HG03175 (cell line): ENCODE results near the gene SOD3.

Experiments used
- ATAC-seq: cut with Tn5 transposase; IDR thresholded peaks from one replicate; pipeline ENCODE4 v1.9.1; 2021; ENCODE audit warnings: mild to moderate bottlenecking, moderate library complexity; ENCODE audit not compliant: unreplicated experiment

Gene SOD3

DNA sequence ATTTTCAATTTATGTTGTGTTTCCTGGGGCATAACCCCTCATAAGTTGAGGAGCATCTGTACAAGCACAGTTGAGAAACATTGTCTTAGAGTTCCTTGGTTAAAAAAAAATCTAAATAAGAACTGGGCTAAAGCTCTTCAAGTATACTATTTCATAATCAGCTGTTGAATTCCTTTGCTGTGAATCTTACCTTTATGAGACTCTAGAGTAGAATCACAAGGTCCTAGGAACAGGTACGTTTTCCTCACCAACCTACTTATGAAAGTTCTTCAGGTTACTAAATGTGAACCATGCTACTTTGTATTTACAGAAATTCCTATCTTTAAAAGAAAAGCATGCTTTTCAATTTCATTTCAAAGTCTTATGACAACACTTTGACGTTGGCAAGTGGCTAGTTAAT lies 20.9 kb upstream of the SOD3 start:
- no peak for ATAC-seq

DNA sequence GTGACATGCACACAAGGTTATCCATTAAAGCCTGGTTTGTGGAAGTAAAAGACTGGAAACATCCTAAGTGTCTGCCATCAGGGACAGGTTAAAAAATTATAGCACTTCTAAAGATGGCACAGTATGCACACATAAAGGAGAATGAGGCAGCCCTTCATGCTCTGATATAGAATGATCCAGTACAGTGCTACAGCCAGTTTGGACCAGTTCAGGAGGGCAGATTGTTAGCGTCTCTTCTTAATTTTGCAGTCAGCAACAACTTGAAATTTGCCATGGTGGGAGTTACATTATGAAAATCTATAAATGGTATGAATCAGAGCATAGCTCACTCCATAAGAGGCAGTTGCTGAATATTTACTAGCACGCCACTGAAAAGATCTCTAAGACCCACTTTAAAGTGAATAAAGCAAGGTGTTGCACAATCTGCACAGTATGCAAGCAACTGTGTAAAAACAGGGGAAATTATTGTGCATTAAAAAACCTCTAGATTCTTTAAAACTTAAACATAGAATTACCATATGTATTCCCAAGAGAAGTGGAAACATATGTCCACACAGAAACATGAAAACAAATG lies 20.3 kb upstream of the SOD3 start:
- ATAC-seq, result no peak

DNA sequence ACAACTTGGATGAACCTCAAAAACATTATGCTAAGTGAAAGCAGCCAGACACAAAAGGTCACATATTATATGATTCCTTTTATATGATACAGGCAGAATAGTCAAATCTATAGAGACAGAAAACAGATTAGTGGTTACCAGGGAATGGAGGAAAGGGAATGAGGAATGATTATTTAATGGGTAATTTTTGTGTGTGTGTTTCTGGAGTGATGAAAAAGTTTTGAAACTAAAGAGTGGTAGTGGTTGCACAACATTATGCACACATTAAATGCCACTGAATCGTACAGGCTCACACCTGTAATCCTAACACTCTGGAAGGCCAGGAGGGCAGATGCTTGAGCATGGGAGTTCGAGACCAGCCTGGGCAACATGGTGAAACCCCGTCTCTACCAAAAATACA lies 19.6 kb upstream of the SOD3 start:
- no peak for ATAC-seq

DNA sequence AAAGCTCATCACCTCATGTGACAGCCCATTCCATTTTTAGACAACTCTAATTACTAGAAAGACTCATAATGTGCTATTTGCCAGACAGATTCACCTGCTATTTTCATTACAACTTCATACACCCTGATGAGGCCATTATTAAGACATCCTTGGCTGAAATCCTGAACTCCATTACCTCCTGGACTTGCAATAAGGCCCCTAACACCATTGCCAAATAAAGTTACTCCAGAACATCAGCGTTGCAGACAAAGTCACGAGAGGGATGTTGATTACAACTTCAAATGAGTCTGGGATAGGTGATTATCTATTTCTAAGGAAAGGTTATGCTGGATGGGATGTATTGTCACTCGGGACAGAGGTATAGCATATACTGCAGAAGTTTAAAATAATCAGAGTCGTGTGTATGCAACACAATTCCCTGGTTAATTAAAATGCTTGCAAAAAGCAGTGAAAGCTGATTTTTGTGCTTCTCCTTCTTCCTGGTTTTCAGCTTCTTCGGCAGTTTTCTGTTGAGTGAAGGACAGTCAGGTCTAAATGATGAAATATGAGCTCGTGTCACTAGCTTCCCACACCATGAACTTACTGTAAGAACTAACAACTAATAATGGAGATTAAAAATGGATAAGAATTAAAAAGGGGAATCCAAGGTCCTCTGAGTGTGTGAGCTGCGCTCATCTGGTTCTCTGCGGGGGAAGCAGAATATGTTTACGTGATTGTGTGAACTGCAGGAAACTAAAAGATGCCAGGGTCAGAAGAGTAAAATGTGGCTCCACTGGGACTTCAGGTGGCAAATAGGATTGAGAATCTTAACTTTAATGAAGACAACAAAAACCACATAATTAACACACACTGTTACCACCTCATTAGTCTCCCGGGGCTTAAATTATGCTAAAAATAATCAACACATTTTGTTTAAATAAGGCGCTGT lies 17.6 kb upstream of the SOD3 start:
- ATAC-seq, result no peak

DNA sequence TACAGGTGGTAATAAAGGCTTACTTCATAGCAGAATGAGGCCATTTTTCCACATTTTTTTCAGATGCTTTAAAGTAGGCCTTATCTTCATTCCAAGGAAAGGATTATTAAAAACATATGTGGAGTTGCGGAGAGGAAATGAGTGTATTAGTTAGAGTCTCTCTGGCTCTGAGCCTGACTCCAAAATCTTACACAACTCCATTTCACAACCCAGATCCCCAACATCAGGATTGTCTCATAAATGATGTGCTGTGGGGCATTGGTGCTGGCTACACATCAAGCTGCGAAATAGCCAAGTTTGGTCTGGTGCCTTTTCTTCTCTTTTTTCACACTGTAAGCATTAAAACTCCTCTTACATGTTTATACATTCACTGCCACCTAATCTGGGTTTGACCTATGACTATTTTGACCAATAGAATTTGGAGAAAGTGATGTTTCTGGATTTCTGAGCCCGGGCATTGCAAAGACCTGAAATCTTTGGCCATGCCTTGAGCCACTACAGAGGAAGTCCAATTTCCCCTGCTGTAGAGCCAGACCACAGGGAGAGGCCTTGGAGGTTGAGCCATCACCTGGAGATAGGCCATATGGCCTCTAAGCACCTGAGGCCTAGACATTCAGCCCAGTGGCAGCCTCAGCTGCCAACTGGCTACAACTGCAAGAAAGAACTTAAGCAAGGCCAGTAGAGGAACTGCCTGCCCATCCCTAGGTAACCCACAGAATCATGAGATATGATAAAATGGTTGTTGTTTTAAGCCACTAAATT lies 16.7 kb upstream of the SOD3 start:
- no peak for ATAC-seq

DNA sequence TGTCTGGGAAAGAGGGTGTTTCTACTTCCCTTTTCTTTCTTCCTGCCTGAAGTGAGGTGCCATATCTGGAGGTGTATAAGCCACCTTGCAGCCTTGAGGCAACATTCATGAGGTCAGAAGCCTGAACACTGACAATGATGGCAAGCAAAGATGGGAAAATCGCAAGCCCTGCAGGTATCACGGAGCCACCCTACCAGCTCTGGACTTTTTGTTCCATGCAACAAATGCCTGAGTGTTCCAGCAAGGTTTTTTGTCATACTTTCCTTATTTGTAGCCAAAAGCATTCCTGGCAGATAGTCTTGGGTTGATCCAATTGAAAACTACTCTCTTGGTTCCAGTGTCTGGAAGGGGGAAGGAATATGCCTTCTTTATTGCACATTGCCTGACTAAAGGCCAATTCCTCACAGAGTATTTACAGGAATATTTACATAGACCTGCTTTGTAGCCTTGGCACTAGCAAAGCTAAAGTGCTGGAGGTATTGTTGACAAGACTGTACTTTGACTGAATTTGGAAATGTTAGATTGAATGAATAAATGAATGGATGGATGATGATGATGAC lies 14.4 kb upstream of the SOD3 start:
- no peak for ATAC-seq

DNA sequence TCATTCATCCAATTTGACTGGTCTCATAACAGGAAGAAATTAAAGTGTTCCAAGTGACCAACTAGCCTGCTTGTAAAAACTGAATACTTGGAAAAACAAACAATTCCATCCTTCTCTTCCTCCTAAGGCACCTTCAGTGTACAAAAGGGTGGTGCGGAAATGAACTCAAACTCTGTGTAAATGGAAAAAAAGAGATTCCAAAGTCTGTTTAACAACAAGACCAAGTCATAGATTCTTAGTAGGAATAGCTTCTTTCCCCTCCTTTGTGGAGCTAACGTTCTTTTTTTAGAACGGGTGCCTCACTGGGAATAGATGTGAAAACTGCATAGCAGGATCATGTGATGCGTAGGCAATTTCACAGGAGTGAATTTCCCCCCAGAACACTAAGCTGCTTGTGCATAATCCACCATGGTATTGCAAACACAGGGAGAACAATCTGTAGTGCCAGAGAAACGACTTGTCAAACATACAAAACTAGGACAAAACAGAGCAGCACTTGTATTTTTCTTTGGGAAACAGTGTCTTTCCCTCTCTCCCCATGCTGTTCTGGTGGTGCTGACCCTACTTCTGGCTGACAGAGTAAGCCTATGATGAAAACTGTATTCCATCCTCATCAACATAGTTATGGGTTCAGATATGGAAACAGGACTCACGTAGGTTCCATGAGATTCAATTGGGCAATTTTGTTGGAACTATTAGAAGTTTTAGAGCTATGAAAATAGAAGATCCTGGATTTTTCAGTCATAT lies 13.2 kb upstream of the SOD3 start:
- ATAC-seq, result no peak

DNA sequence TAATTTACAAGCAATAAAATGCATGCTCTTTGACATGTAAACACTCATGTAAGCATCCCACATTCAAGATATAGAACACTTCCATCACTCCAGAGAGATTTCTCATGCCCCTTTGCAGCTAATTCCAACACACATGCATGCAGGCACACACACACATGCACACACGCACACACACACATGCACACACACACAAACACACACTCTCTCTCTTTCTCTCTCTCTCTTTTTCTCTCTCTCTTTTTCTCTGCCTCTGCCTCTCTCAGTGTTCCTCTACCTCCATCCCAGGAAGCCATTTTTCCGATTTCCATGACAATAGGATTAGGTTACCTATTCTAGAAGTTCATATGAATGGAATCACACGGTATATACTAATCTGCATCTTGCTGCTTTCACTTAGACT lies 11.9 kb upstream of the SOD3 start:
- ATAC-seq, result no peak

DNA sequence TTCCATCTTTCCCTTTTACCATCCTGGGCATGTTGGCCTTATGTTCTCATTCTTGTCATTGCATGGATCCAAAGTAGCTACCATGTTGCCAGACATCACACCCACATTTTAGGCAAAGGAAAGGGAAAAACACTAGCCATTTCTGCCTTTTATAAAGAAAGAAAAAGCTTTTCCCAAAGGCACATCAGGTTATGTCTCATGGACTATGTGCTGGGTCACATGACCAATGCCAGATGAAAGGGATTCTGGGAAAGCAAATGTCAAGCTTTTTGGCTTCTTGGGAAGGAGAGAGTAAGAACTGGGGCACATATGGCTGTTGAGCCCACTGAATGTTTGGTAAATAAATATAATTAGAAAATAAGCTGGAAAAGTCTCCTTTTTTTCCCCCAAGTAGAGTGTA lies 4.3 kb upstream of the SOD3 start:
- ATAC-seq, result no peak

DNA sequence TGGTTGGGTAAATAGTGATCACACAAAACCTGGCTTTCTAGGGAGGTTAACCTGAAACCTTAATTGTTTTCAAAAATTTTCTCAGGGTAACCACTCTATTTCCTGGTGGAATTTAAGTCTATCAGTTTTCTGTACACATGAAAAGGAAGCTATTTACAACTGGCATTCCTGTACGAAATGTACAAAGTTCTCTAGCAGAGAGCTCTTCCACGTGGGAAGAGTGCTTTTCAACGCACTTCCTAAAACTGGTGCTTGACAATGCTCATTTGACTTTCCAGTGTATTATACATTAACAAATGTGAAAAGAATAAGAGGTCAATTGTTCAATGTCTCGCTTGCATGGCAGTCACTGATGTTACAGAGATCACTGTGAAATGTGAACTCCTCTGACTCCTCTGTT lies 2.8 kb upstream of the SOD3 start:
- ATAC-seq, result no peak

DNA sequence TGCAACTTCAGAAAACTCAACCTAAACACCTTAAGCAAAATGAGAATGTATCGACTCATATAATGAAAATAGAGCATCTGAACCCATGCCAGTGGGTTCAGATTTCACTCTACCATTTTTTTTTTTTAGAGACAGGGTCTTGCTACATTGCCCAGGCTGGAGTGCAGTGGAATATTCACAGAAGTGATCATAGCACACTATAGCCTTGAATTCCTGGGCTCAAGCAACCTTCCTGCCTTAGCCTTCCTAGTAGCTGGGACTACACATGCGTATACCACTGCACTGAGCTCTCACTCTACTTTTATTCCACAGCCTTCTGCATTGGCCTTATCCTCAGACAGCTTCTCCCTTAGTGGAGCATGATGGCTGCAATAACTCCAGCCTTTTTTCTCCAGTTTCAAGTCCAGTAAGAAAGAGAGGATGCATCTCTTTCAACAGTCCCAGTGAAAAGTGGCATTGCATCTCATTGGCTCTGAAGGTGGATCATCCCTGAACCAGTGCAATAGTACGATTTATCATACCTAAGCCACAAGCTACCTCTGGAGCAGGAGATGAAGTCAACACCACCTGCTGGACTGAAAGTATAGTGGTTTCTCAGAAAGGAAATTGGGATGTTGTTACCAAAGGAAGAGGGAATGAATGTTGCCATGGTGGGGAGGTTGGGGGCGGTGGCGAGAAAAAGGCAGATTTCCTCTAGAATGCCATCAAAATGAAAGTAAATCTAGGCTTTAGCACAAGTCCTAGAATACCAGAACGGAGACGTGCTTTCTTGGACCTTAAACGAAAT lies 2.0 kb upstream of the SOD3 start:
- ATAC-seq, result no peak

DNA sequence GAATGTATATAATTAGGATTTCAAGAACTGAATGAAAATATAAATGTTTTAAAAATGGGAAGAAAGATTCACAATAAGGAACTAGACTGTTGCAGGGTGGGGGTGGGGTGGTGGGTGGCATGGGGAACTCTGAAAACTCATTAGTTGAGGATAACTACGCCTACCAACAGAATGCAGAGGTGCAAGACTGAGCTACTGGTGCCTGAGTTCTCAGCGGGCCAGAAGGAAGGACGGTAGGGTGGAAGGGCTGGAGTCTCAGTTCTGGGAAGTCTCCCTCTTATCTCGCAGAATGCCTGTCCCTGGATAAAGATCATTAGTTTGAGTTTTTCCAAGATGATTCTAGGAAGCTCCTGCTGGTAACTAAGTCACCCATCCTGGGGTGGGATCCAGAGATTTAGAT lies 1.3 kb upstream of the SOD3 start:
- ATAC-seq, result no peak

DNA sequence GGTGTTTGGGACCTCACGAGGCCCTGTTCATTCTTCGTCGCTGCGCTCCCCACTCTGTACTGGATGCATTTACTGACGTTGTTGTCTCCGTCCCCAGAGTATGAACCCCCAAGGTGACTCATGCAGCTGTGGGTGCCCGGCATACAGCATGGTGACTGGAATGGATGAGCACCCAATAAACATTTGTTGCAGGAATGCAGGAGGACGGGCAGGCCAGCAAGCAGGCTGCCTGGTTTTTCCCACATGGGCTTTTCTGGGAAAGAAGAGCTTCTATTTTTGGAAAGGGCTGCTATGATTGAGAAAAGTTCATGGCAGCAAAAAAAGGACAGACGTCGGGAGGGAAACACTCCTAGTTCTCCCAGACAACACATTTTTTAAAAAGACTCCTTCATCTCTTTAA lies 893 bp upstream of the SOD3 start:
- ATAC-seq, result no peak

DNA sequence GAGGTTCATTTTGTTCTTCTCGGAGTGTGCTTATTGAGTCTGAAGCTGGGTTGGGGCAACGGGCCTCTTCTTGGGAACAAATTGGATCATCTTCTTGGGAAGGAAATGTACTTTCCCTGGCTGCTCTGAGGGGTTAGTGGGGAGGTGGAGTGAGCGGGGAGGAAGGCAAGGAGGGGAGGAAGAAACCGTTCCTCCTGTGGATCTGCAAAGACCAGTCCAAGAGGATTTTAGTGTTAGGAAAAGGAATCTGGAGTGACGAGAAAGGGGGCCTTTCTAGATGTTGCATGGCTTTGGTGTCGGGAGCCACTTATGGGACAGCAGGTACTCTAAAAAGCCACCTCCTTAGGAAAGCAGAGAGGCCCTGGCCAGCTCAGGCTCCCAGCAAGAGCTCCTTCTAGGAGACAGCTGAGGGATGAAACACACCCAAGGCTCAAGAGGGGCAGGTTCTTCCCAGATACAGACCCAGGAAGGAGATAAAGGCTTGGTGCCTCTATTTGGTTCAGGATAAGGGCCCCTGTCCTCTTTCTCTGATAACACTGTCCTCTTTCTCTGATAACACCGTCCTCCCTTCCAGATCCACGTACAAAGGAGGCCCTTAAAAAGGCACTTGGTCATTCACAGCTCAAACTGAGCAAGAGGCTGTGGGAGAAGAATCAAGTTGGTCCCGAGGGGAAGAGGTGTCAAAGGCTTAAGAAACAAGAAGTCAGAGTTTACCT lies 451 bp downstream of the SOD3 start:
- no peak for ATAC-seq

DNA sequence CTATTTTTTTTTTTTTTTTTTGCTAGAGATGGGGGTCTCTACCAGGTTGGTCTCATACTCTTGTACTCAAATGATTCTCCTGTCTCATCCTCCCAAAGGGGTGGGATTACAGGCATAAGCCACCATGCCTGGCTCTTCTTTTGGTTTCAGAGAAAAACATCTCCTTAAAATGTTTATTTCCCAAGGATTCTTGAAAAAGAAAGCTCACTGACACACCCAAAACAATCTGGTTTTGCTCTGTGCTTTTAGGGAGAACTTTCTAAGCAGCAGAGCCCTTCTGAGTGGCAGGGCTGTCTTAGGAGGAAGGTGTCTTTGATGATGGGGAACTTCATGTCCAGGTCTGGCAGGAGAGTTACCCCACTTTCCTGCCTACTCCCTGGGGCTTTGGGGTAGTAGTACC lies 1.2 kb downstream of the SOD3 start:
- no peak for ATAC-seq

DNA sequence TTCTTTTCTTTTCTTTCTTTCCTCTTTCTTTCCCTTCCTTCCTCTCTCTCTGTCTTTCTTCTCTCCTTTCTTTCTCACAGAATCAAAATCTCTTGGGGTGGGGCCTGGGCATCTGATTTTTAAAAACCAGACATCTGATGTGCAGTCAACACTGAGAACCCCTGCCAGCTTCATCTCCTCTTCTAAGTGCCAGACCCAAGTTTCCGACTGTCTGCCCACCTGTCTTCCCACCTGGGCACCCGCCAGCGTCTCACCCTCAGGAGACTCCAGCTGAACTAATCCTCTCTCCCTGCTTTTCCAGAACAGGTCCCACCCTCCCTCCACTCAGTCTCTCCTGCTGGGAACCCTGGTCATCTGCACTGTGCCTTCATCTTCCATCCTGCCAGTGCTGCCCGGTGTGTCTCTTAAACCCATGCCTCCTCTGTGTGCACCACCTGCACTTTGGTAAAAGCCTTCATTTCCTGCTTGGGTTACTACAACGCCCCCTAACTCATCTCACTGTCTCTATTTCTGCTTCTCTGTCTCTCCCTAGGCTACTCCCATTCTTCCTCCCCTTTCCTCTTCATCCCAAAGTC lies 2.8 kb downstream of the SOD3 start:
- no peak for ATAC-seq

DNA sequence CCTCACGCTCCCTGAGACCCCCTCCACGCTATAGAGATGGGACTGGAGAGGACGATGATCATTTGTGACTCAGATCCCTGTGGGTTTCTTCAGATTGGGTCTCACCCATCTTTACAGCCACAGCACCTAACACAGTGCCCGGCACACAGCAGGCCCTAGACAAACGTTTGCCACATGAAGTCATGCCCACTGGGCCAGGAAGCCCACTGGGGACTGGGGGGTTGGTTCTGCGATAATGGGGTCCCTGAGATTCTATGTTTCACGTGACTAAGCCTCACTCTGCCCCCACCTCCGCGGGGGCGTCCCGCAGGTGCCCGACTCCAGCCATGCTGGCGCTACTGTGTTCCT lies 3.8 kb downstream of the SOD3 start:
- ATAC-seq, result no peak

DNA sequence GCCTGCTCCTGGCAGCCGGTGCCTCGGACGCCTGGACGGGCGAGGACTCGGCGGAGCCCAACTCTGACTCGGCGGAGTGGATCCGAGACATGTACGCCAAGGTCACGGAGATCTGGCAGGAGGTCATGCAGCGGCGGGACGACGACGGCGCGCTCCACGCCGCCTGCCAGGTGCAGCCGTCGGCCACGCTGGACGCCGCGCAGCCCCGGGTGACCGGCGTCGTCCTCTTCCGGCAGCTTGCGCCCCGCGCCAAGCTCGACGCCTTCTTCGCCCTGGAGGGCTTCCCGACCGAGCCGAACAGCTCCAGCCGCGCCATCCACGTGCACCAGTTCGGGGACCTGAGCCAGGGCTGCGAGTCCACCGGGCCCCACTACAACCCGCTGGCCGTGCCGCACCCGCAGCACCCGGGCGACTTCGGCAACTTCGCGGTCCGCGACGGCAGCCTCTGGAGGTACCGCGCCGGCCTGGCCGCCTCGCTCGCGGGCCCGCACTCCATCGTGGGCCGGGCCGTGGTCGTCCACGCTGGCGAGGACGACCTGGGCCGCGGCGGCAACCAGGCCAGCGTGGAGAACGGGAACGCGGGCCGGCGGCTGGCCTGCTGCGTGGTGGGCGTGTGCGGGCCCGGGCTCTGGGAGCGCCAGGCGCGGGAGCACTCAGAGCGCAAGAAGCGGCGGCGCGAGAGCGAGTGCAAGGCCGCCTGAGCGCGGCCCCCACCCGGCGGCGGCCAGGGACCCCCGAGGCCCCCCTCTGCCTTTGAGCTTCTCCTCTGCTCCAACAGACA lies 4.4 kb downstream of the SOD3 start:
- no peak for ATAC-seq
